AG10803 (cell line): ENCODE data around the gene SLC7A14.

Experiments
- DNase-seq: peaks from one replicate; pipeline ENCODE4 v3.0.0; 2010; ENCODE audit warnings: low read depth
- H3K4me3 ChIP-seq: 2 replicates; pipeline ENCODE4 v1.5.1; 2011; ENCODE audit warnings: mild to moderate bottlenecking, low read length, control low read depth
- TF ChIP-seq, protein P1 (sequence below): conservative IDR thresholded peaks from 2 replicates; pipeline ENCODE4 v1.5.1; 2011; ENCODE audit warnings: mild to moderate bottlenecking, low read length, control low read depth, inconsistent platforms

Gene SLC7A14

DNA sequence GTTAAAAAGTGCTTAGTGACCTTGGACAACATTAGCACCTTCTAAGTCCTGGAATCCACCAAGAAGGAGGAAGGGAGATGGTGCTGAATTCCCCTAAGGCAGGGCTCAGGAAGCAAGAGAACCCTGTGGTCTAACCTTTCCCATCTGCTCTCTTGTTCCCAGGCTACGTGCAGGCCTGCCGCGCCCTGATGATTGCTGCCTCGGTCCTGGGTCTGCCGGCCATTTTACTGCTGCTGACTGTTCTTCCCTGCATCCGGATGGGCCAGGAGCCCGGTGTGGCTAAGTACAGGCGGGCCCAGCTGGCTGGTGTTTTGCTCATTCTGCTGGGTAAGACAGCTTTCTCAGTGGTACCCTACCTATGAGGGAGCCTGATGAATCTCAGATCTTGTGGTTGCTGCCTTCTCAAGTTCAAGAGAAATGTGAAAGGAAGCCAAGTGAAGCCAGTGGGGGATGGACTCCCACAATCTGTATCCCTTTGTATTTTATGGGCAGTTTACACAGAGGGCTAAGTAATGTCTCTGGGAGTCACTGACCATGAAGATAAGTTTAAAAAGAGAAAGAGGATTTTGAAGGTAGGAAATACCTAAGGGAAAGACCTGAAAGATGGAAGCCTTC lies 162.8 kb downstream of the SLC7A14 start:
- TF ChIP-seq, protein P1, sequence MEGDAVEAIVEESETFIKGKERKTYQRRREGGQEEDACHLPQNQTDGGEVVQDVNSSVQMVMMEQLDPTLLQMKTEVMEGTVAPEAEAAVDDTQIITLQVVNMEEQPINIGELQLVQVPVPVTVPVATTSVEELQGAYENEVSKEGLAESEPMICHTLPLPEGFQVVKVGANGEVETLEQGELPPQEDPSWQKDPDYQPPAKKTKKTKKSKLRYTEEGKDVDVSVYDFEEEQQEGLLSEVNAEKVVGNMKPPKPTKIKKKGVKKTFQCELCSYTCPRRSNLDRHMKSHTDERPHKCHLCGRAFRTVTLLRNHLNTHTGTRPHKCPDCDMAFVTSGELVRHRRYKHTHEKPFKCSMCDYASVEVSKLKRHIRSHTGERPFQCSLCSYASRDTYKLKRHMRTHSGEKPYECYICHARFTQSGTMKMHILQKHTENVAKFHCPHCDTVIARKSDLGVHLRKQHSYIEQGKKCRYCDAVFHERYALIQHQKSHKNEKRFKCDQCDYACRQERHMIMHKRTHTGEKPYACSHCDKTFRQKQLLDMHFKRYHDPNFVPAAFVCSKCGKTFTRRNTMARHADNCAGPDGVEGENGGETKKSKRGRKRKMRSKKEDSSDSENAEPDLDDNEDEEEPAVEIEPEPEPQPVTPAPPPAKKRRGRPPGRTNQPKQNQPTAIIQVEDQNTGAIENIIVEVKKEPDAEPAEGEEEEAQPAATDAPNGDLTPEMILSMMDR, result no peak
- DNase-seq, result no peak

GRCh38 chr3:170421758-170422157 lies 164.1 kb downstream of the SLC7A14 start:
- H3K4me3 ChIP-seq, result peak overlapping the region; percentile 92
- DNase-seq, result no peak
- TF ChIP-seq, protein P1, result no peak

More for the DNA sequence above, 162.8 kb downstream of the SLC7A14 start:
- peak overlapping the region; percentile 3; the same call in 1 of the 2 replicates for H3K4me3 ChIP-seq

DNA sequence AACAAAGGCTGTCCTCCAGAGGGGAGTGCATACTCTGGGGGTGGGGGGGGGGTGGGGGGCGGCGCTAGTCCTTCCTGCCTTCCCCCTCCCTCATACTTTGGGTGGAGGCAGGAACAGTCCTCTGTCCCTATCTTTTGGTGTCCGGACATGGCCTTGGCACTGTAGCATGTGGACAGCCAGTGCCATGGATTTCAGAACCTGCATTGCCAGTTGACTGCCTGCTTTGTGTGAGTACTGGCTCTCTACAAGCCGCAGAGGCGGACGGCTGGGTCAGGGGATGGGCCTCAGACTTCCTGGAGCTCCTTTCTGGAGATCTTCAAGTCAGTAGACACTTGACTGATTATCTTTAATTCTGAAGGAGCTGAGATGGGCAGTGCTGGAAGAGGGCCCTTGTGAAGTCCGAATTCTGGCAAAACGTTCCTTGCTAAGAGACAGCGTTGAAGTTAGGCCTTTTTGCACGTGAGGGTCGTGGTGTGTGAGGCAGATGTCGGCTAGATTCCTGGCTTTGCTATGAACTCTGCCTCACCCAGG lies 164.7 kb downstream of the SLC7A14 start:
- peak overlapping the region; percentile 92 for H3K4me3 ChIP-seq
- DNase-seq, result peak; percentile 51
- TF ChIP-seq, protein P1, result no peak

DNA sequence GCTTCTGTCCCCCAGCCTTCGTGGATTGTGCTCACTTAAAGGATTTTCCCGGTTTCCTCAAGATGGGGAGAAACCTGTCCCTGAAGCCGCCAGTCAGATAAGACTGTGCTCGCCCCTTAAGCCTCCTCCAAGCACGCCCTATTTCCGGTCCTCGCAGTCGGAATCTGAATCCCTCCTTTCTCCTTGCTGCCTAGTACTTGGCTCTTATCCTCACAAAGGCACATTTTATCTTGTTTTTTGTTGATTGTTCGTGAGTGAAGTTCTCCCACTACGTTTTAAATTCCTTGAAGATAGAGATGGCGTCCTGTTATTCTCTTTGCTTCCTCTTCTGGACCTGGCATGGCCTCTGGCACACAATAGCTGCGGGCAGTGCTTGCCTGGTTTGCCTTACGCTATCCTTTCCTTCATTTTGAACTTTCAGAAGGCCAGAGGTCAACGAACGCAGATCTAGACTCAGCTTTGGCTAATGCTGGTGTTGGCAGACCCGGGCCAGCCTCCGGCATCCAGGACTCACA lies 165.5 kb downstream of the SLC7A14 start:
- TF ChIP-seq, protein P1, result no peak
- peak overlapping the region; percentile 92 for H3K4me3 ChIP-seq
- DNase-seq, result peak; percentile 44

GRCh38 chr3:170419557-170420087 lies 166.3 kb downstream of the SLC7A14 start:
- H3K4me3 ChIP-seq, result peak overlapping the region; percentile 92

GRCh38 chr3:170418422-170419398 lies 167.2 kb downstream of the SLC7A14 start, which contains the start of gene CLDN11:
TSS of gene CLDN11 (plus strand) at chr3:170418868. CDS start at chr3:170419067, 199 bp downstream.
- TF ChIP-seq, protein P1, result peak; percentile 28; the same call in 1 of the 2 replicates
- peak within 1 kb of the TSS; percentile 92 for H3K4me3 ChIP-seq
- peak; percentile 71 for DNase-seq

More at GRCh38 chr3:170419557-170420087, 166.3 kb downstream of the SLC7A14 start:
- peak; percentile 59 for DNase-seq
- TF ChIP-seq, protein P1, result no peak
